ENCODE results near the gene JARID2. TPM values are rescaled to one million over a fixed set of nuclear protein-coding genes. Genes with fewer than 3 reads are reported as not detected.
A peak's percentile ranks its signal among the peaks of the same experiment; 100 is the strongest.

The JARID2 gene
- total and polyA plus RNA-seq, 9 of the 15 experiments (the other 6 are each of a cell fraction or from before 2014, with no cell fraction given) = 5.0 to 29.0 (median 15.6) TPM

DNA sequence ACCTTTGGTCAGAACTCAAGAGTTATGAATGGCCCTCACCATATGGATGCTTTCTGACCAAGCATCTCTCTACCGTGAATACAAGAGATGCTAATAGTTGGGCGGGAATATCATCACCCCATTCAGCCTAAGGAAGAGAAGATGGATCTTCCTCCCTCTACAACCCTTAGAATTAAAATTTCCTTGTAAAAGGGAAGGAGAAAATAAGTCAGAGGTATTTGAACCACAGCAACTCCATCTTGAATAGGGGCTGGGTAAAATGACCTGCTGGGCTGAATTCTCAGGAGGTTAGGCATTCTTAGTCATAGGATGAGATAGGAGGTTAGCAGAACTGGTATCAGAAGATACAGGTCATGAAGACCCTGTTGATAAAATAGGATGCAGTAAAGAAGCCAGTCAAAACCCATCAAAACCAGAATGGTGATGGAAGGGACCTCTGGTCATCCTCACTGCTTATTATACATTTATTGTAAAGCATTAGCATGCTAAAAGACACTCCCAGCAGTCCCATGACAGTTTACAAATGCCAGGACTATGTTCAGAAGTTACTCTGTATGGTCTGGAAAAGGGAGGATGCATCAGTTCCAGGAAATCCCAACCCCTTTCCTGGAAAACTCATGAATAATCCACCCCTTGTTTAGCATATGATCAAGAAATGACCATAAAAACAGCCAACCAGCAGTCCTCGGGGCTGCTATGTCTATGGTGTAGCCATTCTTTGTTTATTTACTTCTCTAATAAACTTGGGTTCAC, 315.8 kb downstream of the JARID2 start (continued):
- TF ChIP-seq STAT6 (CRISPR knock-in tag; IDR thresholded peaks at IDR 0.05) (no peak), MYNN (IDR thresholded peaks at IDR 0.05) (no peak), MYNN (CRISPR knock-in tag; IDR thresholded peaks at IDR 0.05) (no peak), E2F5 (CRISPR knock-in tag; IDR thresholded peaks at IDR 0.05) (no peak), IRF2 (CRISPR knock-in tag; IDR thresholded peaks at IDR 0.05) (no peak), ZFPM2 (CRISPR knock-in tag; IDR thresholded peaks at IDR 0.05) (no peak), ZHX1 (conservative IDR thresholded peaks at IDR 0.05; ENCODE audit: low read length) (no peak), ETV6 (IDR thresholded peaks at IDR 0.05; ENCODE audit: borderline replicate concordance in 1 of 2, low read depth in 2 of 2, low read length in 1 of 2) (no peak), ETV6 (CRISPR knock-in tag; IDR thresholded peaks at IDR 0.05; ENCODE audit: borderline replicate concordance) (no peak), HDGF (IDR thresholded peaks at IDR 0.05) (no peak), SMARCA5 (IDR thresholded peaks at IDR 0.05) (no peak), ZNF3 (CRISPR knock-in tag; IDR thresholded peaks at IDR 0.05) (0 out of 2 replicates have a peak, but pooled peaks have one; percentile 41), PCBP1 (IDR thresholded peaks at IDR 0.05; ENCODE audit: low read depth, low read length, poor library complexity, severe bottlenecking) (no peak), ZNF79 (CRISPR knock-in tag; IDR thresholded peaks at IDR 0.05; ENCODE audit: low read depth) (peak; percentile 50; the same call in 1 of the 2 replicates)
- TF ChIP-seq, protein P1, sequence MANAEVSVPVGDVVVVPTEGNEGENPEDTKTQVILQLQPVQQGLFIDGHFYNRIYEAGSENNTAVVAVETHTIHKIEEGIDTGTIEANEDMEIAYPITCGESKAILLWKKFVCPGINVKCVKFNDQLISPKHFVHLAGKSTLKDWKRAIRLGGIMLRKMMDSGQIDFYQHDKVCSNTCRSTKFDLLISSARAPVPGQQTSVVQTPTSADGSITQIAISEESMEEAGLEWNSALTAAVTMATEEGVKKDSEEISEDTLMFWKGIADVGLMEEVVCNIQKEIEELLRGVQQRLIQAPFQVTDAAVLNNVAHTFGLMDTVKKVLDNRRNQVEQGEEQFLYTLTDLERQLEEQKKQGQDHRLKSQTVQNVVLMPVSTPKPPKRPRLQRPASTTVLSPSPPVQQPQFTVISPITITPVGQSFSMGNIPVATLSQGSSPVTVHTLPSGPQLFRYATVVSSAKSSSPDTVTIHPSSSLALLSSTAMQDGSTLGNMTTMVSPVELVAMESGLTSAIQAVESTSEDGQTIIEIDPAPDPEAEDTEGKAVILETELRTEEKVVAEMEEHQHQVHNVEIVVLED (CRISPR knock-in tag; IDR thresholded peaks at IDR 0.05) = no peak; the same call in 1 of the 2 replicates
- TF ChIP-seq, protein P2, sequence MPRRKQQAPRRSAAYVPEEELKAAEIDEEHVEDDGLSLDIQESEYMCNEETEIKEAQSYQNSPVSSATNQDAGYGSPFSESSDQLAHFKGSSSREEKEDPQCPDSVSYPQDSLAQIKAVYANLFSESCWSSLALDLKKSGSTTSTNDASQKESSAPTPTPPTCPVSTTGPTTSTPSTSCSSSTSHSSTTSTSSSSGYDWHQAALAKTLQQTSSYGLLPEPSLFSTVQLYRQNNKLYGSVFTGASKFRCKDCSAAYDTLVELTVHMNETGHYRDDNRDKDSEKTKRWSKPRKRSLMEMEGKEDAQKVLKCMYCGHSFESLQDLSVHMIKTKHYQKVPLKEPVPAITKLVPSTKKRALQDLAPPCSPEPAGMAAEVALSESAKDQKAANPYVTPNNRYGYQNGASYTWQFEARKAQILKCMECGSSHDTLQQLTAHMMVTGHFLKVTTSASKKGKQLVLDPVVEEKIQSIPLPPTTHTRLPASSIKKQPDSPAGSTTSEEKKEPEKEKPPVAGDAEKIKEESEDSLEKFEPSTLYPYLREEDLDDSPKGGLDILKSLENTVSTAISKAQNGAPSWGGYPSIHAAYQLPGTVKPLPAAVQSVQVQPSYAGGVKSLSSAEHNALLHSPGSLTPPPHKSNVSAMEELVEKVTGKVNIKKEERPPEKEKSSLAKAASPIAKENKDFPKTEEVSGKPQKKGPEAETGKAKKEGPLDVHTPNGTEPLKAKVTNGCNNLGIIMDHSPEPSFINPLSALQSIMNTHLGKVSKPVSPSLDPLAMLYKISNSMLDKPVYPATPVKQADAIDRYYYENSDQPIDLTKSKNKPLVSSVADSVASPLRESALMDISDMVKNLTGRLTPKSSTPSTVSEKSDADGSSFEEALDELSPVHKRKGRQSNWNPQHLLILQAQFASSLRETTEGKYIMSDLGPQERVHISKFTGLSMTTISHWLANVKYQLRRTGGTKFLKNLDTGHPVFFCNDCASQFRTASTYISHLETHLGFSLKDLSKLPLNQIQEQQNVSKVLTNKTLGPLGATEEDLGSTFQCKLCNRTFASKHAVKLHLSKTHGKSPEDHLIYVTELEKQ (CRISPR knock-in tag; IDR thresholded peaks at IDR 0.05) = peak; percentile 67

All from K562 (cell line).